ENCODE data around the gene HOXA2.

DNA sequence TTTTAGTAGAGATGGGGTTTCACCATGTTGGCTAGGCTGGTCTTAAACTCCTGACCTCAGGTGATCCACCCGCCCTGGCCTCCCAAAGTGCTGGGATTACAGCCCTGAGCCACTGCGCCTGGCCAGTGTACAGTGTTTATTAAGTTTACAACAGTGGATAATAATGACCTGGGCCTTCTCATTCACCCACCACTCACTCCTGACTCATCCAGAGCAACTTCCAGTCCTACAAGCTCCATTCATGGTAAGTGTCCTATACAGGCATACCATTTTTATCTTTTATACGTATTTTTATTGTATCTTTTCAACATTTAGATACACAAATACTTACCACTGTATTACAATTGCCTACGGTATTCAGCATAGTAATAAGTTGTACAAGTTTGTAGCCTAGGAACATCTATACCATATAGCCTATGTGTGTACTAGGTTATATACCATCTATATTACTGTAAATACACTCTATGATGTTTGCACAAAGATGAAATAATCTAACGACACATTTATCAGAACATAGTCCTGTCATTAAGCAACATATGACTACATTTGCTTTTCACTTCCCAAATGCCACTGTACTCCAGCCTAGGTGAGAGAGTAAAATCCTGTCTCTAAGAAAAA, 23.8 kb downstream of the HOXA2 start:
- TF ChIP-seq, protein P1, sequence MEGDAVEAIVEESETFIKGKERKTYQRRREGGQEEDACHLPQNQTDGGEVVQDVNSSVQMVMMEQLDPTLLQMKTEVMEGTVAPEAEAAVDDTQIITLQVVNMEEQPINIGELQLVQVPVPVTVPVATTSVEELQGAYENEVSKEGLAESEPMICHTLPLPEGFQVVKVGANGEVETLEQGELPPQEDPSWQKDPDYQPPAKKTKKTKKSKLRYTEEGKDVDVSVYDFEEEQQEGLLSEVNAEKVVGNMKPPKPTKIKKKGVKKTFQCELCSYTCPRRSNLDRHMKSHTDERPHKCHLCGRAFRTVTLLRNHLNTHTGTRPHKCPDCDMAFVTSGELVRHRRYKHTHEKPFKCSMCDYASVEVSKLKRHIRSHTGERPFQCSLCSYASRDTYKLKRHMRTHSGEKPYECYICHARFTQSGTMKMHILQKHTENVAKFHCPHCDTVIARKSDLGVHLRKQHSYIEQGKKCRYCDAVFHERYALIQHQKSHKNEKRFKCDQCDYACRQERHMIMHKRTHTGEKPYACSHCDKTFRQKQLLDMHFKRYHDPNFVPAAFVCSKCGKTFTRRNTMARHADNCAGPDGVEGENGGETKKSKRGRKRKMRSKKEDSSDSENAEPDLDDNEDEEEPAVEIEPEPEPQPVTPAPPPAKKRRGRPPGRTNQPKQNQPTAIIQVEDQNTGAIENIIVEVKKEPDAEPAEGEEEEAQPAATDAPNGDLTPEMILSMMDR (IDR thresholded peaks at IDR 0.05; ENCODE audit: low read depth, low read length): no peak
- TF ChIP-seq EZH2phosphoT487 (IDR thresholded peaks at IDR 0.05; ENCODE audit: low read depth): no peak

Data from OCI-LY3 (cell line).